IPS DF 4.7 (cell line): Measurements from ENCODE around the gene FRMD8.

Experiments
- DNase-seq: peaks from one replicate; pipeline ENCODE4 v3.0.0-alpha.2; 2013; ENCODE audit warnings: low spot score; ENCODE audit errors: extremely low read depth

FRMD8 gene, protein sequence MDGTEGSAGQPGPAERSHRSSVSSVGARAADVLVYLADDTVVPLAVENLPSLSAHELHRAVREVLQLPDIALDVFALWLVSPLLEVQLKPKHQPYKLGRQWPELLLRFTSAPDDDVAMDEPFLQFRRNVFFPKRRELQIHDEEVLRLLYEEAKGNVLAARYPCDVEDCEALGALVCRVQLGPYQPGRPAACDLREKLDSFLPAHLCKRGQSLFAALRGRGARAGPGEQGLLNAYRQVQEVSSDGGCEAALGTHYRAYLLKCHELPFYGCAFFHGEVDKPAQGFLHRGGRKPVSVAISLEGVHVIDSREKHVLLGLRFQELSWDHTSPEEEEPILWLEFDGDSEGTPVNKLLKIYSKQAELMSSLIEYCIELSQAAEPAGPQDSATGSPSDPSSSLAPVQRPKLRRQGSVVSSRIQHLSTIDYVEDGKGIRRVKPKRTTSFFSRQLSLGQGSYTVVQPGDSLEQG

DNA sequence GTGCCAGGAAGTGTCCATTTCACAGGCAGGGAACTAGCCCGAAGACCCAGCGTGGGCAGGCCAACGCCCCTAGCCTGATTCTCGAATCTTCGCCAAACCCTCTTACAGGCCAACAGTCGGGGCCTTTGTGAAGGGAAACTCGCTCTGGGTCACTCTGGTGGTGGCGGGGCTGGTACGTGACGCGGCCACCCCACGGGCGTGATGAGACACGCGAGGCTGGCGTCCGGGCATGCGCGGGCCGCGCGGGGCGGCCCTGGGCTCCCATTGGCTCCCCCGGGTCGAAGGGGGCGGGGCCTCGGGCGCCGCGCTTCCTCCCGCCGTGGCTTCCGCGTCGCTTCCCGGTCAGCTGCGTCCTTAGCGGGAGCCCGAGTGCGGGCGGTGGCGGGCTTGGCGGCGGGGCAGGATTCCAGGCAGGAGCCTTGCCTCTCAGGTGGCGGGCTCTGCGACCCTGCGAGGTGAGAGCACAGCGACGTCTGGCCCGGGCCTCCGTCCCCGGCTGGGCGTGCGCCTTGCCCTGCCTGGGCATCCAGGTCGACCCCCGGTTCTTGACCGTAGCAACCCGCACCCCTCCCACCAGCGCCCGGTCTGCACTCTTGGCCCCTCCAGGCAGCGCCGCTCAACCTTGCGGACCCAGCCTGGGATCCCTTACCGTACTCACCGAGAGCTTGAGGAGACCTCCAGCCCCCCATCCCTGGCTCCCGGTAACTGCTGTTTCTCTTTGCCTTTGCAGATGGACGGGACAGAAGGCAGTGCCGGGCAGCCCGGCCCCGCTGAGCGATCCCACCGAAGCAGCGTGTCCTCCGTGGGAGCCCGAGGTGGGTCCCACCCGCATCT, at the start of gene FRMD8:
FRMD8 (plus strand) TSS at position 331 of the 834 bp plus-strand sequence; CDS start at position 731, 400 bp downstream.
- DNase-seq: no peak

DNA sequence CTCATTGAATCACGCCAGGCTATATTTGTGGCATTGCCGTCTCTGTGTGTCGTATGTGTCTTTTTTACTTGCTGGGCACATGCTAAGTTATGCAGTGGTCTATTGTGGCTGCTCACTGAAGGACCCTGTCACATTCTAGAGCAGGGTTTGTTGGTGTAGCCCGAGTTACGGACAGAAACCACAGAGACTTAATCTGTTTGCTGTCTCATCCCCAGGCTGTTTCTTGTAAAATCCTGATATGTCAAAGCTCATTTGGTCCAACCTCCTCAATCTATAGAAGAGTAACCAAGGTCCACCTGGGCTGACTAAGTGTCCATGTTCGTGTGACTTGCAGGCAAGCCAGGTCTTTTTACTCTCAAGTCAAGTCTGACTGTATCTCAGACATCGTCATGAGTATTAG, 47.8 kb upstream of the FRMD8 start:
- DNase-seq: no peak

DNA sequence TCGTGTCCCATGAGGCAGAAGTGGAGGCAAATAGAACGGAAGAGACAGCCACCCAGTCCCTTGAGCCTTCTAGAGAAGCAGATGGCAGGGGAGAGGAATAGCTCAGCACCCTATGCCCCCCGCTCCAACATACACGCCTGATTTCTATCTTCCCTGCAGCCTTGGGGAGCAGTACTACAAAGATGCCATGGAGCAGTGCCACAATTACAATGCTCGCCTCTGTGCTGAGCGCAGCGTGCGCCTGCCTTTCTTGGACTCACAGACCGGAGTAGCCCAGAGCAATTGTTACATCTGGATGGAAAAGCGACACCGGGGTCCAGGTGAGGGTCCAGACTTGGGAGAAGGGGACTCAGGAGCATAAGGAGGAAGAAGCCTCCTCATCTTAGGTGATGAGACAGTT, 46.2 kb upstream of the FRMD8 start:
- DNase-seq: no peak

DNA sequence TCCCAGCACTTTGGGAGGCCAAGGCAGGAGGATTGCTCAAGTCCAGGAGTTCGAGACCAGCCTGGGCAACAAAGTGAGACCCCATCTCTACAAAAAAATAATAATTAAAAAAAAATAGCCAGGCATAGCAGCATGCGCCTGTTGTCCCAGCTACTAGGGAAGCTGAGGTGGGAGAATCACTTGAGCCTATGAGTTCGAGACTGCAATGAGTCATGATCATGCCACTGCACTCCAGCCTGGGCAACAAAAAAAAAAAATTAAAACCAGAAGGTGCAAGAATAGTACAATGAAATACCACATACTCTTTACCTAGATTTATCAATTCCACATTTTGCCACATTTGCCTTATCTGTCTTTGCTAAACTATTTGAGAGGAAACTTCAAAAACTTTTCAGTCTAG, 44.6 kb upstream of the FRMD8 start:
- DNase-seq: no peak

DNA sequence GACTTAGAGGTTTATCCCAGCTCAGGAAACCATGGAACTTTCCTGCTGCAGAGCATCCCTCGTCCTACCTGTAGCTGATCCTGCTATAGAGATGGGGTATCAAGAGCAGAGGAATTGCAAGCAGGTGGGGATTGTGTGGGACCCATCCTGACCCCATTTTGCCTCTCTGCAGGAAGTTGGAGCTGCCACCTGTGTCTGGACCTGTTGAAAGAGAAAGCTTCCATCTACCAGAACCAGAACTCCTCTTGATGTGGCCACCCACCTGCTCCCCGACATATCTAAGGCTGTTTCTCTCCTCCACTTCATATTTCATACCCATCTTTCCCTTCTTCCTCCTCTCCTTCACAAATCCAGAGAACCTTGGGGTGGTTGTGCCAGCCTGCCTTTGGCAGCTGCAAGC, 34.9 kb upstream of the FRMD8 start:
- no peak for DNase-seq

DNA sequence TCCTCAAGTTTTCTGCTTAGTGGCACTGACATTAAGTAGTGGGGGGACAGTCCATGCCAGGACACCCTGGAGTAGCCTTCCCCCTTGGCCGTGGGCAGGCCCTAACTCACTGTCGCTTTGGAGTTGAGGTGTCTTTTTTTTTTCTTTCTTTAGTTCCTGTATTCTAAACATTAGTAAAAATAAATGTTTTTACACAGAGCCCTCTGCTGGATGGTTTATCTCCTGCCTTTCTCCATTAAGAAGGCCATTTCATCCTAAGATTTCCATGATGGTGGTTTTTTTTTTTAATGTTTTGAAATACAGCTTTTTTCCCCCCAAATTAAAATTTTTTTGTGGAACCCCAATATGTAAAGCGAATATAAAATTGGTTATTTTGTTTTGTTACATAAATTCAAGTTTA, 33.7 kb upstream of the FRMD8 start:
- DNase-seq: no peak

DNA sequence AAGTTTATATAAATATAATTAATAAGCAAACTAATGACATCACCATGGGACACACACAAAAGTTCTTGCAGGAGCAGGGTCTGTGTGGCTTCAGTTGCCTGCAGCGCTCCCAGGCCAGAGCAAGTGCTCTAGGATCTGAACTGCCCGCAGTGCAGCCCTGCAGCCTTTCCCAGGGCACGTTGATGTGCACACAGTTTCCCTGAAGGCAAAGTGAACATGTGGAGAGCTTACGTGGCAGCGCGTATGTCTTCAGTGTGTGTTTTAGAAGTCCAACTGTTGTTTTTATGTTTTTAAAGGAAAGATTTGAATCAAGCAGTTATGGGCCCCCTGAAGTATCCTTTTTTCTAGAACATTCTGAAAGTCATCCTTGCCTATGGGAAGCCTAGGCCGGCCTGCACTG, 33.1 kb upstream of the FRMD8 start:
- no peak for DNase-seq

DNA sequence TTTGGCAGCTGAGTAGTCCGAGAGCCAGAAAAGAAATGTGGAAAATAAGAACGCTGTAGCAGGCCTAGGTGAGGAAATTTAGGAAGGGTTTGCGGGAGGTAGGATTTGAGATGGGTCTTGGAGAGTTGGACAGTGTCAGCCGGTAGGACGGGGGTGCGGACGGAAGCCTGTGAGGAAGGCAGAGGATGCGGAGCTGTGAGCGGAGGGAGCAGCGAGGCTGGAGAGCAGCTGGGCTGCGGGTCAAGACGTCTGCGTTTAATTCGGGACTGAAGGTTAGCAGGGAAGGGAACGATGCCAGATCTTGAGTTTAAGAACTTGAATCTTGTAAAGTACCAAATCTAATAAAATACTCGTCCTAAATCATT, 32.6 kb upstream of the FRMD8 start:
- no peak for DNase-seq

DNA sequence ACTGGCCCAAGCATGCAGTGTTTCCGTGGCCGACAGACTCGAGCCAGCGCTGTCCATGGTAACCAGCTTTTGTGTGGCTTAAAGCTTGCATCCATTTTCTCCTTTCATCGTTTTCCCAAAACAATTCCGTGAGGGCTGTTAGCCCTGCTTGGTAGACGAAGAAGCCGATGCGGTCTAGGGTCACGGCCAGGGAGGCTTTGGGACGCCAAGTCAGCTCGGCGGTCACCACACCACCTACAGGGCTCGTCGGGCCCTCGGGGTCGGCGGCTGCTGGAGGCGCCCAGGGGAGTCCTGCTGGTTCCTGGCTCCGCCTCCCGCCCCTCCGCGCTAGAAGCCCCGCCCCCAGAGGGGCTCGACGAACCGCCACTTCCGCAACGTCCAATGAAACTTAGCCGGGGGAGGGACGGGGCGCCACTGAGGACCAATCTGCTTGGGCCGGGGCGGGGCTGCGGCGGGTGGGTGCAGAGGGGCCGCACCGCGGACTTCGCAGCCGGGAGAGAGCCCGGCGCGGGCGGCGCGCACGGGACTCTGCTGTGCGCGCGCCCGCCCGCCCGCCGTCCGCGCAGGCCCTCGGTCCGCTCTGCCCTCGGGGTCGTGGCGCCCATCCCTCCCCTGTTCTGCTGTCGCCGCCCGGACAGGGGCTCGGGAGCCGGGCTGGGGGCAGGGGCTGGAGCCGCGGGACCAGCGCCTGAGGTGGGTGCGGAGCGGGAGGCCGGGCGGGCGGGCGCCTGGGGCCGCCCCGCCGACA, 32.0 kb upstream of the FRMD8 start, which contains the start of gene TIGD3:
TIGD3 (plus strand) TSS at position 487 of the 748 bp plus-strand sequence. CDS start 1,058 bp downstream, outside the sequence.
- DNase-seq: no peak

DNA sequence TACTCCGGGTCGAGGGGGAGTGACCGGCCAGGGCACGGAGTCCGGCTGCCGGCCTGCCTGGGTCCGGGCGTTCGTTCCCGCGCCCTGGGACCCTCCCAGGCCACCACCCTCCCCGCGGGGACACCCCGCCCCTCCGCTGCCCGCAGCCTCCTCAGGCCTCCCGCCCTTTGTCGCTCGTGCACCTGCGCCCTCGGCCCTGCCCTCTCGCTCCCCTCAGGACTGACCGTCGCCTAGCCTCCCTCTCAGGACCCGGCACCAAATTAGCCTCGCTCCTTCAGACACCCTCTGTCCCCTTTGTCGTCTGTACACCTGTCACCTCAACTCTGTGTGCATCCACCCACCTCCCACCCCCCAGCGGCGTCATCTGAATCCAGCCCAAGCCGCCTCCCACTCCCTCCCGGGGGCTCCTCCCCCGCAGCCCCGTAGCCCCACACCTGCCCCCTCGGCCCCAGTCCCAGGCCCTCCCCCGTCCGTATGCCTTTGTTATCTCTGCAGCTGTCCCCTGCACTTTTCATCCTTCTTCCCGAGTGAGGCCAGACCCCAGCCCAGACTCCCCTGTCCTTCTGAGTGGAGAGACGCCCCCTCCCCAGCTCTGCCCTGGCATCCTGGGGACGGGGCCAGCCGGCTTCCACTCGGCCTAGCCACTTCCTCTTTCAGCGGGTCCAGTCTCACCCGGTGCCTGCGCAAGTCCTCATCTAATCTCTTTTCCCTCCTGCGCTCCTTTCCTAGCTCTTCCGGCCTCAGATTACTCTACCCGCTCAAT, 31.2 kb upstream of the FRMD8 start:
- DNase-seq: no peak

DNA sequence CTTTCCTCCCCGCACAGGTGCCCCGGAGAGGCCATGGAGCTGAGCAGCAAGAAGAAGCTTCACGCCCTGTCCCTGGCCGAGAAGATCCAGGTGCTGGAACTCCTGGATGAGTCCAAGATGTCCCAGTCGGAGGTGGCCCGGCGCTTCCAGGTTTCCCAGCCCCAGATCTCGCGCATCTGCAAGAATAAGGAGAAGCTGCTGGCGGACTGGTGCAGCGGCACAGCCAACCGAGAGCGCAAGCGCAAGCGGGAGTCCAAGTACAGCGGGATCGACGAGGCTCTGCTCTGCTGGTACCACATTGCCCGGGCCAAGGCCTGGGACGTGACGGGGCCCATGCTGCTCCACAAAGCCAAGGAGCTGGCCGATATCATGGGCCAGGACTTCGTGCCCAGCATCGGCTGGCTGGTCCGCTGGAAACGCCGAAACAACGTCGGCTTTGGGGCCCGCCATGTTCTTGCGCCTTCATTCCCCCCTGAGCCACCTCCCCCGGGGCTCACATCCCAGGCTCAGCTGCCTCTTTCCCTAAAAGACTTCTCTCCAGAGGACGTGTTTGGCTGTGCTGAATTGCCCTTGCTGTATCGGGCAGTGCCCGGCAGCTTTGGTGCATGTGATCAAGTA, 30.6 kb upstream of the FRMD8 start:
- DNase-seq: no peak

DNA sequence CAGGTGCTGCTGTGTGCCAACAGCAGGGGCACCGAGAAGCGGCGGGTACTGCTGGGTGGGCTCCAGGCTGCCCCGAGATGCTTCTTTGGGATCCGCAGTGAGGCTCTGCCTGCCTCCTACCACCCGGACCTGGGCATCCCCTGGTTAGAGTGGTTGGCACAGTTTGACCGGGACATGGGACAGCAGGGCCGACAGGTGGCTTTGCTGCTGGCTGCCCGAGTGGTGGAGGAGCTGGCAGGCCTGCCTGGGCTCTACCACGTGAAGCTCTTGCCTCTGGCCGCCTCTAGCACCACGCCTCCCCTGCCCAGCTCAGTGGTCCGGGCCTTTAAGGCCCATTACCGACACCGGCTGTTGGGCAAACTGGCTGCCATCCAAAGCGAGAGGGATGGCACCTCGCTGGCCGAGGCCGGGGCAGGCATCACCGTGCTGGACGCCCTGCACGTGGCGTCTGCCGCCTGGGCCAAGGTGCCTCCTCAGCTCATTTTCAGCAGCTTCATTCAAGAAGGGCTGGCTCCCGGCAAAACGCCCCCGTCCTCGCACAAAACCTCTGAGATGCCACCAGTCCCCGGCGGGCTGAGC, 30.0 kb upstream of the FRMD8 start:
- no peak for DNase-seq

DNA sequence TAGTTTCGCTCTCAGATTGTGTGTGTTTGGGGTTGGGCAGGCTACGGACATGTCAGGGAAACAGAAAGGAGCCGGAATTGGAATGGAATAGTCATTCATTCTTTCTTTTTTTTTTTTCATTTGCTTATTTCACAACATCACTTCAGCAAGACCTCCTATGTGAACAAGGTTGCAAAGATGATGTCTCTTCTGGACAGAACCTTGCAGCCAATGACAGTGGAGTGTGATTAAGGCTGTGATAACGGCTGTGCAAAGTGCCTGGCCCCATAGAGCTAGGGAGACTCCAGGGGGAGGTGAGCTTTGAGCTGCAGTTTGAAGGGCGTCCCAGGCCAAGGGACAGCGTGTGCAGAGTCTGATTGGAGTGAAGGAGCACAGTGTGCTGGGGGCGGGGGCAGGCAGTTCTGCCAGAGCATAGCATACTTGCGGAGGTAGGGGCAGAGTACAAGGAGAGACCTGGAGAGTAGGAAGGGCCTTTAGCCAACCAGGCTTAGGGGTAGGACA, 28.5 kb upstream of the FRMD8 start:
- no peak for DNase-seq

DNA sequence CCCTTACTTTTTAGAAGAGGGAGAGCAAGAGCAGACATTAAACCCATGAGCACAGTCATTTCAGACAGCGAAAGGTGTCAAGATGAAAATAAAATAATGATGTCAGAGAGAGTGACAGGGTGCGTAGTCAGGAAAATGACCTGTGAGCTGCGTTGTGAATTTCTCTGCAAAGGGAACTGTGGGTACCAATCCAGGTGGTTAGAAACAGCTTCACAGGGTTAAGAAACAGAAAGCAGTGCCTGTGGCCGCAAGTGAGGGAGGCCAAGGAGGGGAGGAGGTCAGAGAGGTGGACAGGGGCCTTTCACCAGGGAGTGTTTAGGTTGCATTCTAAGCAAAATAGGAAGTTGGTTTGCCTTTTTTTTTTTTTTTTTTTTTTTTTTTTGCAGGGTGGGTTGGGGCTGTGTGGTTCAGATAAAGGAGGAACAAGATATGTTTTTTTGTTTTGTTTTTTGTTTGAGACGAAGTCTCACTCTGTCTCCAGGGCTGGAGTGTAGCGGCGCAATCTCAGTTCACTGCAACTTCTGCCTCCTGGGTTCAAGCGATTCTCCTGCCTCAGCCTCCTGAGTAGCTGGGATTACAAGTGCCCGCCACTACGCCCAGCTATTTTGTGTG, 24.0 kb upstream of the FRMD8 start:
- no peak for DNase-seq

DNA sequence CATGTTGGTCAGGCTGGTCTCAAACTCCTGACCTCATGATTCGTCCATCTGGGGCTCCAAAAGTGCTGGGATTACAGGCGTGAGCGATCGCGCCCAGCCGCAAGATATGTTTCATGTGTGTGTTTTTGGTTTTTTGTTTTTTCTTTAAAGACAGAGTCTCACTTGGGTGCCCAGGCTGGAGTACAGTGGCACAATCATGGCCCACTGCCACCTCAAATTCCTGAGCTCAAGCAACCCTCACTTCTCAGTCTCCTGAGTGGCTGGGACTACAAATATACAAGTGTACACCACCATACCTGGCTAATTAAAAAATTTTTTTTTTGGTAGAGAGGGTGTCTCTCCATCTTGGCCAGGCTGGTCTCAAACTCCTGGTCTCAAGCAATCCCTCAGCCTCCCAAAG, 23.5 kb upstream of the FRMD8 start:
- DNase-seq: no peak

DNA sequence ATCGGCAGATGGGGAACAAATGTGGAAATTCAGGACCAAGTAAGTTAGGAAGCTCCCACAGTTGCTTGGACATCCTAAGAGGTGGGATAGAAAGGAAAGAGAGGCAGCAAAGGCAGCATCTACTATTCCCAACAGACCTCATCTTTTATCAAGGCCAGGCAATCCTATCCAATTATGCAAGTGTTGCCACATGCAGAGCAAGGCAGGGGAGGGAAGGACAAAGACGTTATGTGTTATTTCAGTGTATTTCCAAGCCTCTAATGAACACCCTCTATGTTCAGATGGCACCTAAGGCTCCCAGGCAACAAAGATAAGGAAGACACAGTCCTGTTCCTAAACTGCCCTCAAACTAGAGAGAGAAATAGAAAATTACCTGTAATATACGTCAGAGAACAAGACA, 22.7 kb upstream of the FRMD8 start:
- DNase-seq: no peak

DNA sequence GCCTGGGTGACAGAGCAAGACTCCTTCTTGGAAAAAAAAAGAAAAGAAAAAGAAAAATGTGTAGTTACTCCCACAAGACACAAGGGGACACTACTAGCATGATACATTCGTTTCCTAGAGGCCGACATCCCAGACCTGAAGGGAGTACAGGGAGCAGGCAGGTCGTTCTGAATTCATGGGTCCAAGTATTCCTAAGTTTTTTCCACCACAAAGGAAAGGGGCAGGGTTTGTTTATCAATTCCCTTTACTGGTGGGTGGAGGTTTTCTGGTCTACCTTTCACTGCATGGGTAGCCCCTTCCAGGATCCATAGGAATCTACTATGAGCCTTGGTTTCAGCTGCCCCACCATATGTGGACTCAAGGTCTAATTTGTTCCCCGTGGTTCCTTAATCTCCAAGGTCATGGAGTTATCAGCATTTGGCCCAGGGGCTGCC, 20.1 kb upstream of the FRMD8 start:
- DNase-seq: no peak

DNA sequence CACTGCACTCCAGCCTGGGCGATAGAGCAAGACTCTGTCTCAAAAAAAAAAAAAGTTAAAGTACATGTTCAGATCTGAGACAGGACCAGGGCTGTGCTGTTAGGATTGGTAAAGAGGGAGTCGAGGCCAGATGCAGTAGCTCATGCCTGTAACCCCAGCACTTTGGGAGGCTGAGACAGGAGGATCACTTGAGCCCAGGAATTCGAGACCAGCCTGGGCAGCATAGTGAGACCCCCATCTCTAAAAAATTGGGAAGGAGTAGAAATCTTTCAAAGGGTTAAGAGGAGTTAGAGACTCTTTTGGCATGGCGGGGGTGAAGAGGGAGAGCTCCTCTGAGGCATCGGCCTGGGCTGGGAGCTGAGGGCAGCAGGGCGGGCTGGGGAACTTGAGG, 15.8 kb upstream of the FRMD8 start:
- DNase-seq: no peak

DNA sequence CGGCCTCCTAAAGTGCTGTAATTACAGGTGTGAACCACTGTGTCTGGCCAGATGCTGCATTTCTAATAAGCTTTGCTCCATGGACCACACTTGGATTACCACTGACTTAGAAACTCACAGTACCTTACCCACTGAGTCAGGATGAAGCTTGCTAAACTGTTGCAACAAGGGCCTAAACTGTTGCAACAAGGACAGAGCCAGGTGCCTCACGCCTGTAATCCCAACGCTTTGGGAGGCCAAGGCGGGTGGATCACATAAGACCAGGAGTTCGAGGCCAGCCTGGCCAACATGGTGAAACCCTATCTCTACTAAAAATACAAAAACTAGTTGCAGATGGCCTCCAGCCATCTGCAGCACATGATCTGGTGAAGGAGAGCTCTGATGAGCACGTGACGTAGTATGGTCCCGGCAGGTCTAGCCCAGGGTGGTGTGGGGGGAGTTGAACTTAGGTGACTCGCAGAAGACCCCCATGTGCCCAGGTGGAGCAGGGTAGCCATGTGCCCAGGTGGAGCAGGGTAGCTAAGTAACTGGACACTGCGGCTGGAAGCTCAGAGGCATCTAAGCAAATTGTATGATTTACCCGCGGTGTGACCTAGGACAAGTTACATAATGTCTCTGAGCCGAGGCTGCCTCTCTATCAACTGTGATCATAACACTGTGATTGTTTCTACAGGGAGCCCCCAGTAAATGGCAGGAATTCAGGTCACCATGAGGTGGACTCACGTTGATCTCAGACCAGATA, 12.4 kb upstream of the FRMD8 start:
- no peak for DNase-seq
